ENCODE data around the gene RAD51B.
"Not testable (repeated sequence)": the region's sequence is repeated elsewhere in the genome, so short reads cannot be mapped to it uniquely, and the experiment has no call there.

GRCh38 chr14:68031011-68031410 lies 211.4 kb downstream of the RAD51B start:
- TF ChIP-seq CTCF (conservative IDR thresholded peaks at IDR 0.05); ZFX (IDR thresholded peaks at IDR 0.05): not testable (repeated sequence)

All from C4-2B (cell line).